Loucy (cell line): Measurements from ENCODE around the gene RPL22.

ENCODE experiments used
- H2AFZ ChIP-seq: fragments of 200-600 bp; sonication (generic); 2 replicates; pipeline ENCODE4 v1.6.0; 2016; ENCODE audit warnings: antibody characterized with exemption, mild to moderate bottlenecking, low read length, moderate library complexity
- H3F3A ChIP-seq: fragments of 200-600 bp; 2 replicates; pipeline ENCODE4 v1.6.0; 2016; ENCODE audit warnings: antibody characterized with exemption, low read depth, mild to moderate bottlenecking
- H3K27me3 ChIP-seq: fragments of 200-600 bp; sonication (generic); 2 replicates; pipeline ENCODE4 v1.6.1; 2014; ENCODE audit warnings: low read length, mild to moderate bottlenecking; ENCODE audit not compliant: insufficient read depth, poor library complexity, severe bottlenecking
- H3K36me3 ChIP-seq: fragments of 200-600 bp; sonication (generic); 2 replicates; pipeline ENCODE4 v1.6.1; 2016; ENCODE audit warnings: low read length; ENCODE audit not compliant: insufficient read depth
- H3K4me1 ChIP-seq: fragments of 200-600 bp; sonication (generic); 2 replicates; pipeline ENCODE4 v1.5.1; 2014; ENCODE audit warnings: low read length, mild to moderate bottlenecking; ENCODE audit not compliant: insufficient read depth, poor library complexity, severe bottlenecking
- H3K4me2 ChIP-seq: fragments of 200-600 bp; sonication (generic); 2 replicates; pipeline ENCODE4 v1.6.0; 2014; ENCODE audit warnings: antibody characterized with exemption, low read length, low read depth, mild to moderate bottlenecking; ENCODE audit not compliant: poor library complexity, severe bottlenecking
- H3K4me3 ChIP-seq: fragments of 200-600 bp; sonication (generic); 2 replicates; pipeline ENCODE4 v1.5.1; 2014; ENCODE audit warnings: low read length, mild to moderate bottlenecking, mixed read lengths; ENCODE audit not compliant: poor library complexity, severe bottlenecking
- H3K79me2 ChIP-seq: fragments of 200-600 bp; sonication (generic); 2 replicates; pipeline ENCODE4 v1.6.1; 2014; ENCODE audit warnings: low read length; ENCODE audit not compliant: insufficient read depth
- H3K9ac ChIP-seq: fragments of 200-600 bp; sonication (generic); 2 replicates; pipeline ENCODE4 v1.6.0; 2014; ENCODE audit warnings: mild to moderate bottlenecking, low read depth, low read length, moderate library complexity; ENCODE audit not compliant: poor library complexity, severe bottlenecking
- H3K9me2 ChIP-seq: fragments of 200-600 bp; sonication (generic); replicated peaks from 2 replicates; pipeline ENCODE4 v1.6.1; 2016; ENCODE audit warnings: low read depth, low read length, mixed read lengths
- H3K9me3 ChIP-seq: fragments of 200-600 bp; sonication (generic); 2 replicates; pipeline ENCODE4 v1.6.1; 2014; ENCODE audit warnings: mild to moderate bottlenecking, antibody characterized with exemption, low read length, low read depth; ENCODE audit not compliant: insufficient read depth
- H4K20me1 ChIP-seq: fragments of 200-600 bp; sonication (generic); 2 replicates; pipeline ENCODE4 v1.6.0; 2014; ENCODE audit warnings: antibody characterized with exemption, low read length, mild to moderate bottlenecking; ENCODE audit not compliant: insufficient read depth, poor library complexity, severe bottlenecking
- CTCF ChIP-seq: fragments of 200-600 bp; sonication (generic); conservative IDR thresholded peaks from 2 replicates; pipeline ENCODE4 v1.5.1; 2014; ENCODE audit warnings: mild to moderate bottlenecking, antibody characterized with exemption, low read length
- EZH2phosphoT487 ChIP-seq: fragments of 200-600 bp; IDR thresholded peaks from 2 replicates; pipeline ENCODE4 v1.6.1; 2018; ENCODE audit warnings: antibody characterized with exemption, mild to moderate bottlenecking, moderate library complexity, borderline replicate concordance

Gene RPL22

GRCh38 chr1:6210591-6211355, 11.4 kb upstream of the RPL22 start:
- no peaks in the 10 kb centered on the region for H3K79me2 ChIP-seq
- H3K4me1 ChIP-seq, result no peaks in the 10 kb centered on the region
- H3F3A ChIP-seq, result no peaks in the 10 kb centered on the region
- H3K4me3 ChIP-seq, result no peak overlapping the region
- H3K9me2 ChIP-seq, result no peaks in the 10 kb centered on the region
- H3K4me2 ChIP-seq, result no peak overlapping the region
- no peak overlapping the region for H2AFZ ChIP-seq
- TF ChIP-seq CTCF (no peak), EZH2phosphoT487 (no peak)
- H4K20me1 ChIP-seq, result no peaks in the 10 kb centered on the region
- no peaks in the 10 kb centered on the region for H3K36me3 ChIP-seq
- H3K9me3 ChIP-seq, result no peaks in the 10 kb centered on the region
- H3K27me3 ChIP-seq, result no peaks in the 10 kb centered on the region
- H3K9ac ChIP-seq, result no peak overlapping the region

GRCh38 chr1:6209661-6210580, 10.5 kb upstream of the RPL22 start:
- H3K9me2 ChIP-seq, result no peaks in the 10 kb centered on the region
- H3K4me2 ChIP-seq, result no peak overlapping the region
- no peaks in the 10 kb centered on the region for H3K36me3 ChIP-seq
- H3K9ac ChIP-seq, result no peak overlapping the region
- H3K9me3 ChIP-seq, result no peaks in the 10 kb centered on the region
- H2AFZ ChIP-seq, result no peak overlapping the region
- no peaks in the 10 kb centered on the region for H3F3A ChIP-seq
- H3K27me3 ChIP-seq, result no peaks in the 10 kb centered on the region
- TF ChIP-seq EZH2phosphoT487, result no peak
- TF ChIP-seq CTCF, result no peak; the same call in 1 of the 2 replicates
- no peaks in the 10 kb centered on the region for H3K79me2 ChIP-seq
- no peaks in the 10 kb centered on the region for H4K20me1 ChIP-seq
- no peaks in the 10 kb centered on the region for H3K4me1 ChIP-seq
- H3K4me3 ChIP-seq, result no peak overlapping the region

- Histone ChIP-seq H3K27me3 (no peaks in the 10 kb centered on the region), H2AFZ (no peak overlapping the region), H3K4me3 (no peak overlapping the region), H3K4me2 (no peak overlapping the region), H4K20me1 (no peaks in the 10 kb centered on the region), H3K9me2 (no peaks in the 10 kb centered on the region), H3F3A (no peaks in the 10 kb centered on the region), H3K9me3 (no peaks in the 10 kb centered on the region), H3K36me3 (no peaks in the 10 kb centered on the region), H3K9ac (no peak overlapping the region), H3K4me1 (no peaks in the 10 kb centered on the region), H3K79me2 (no peaks in the 10 kb centered on the region)
- TF ChIP-seq CTCF (no peak), EZH2phosphoT487 (no peak)
These were observed 9.6 kb upstream of the RPL22 start for GRCh38 chr1:6208723-6209660.
